Cardiac muscle cell (in vitro differentiated cells and primary cell): ENCODE data around the gene JMJD7. TPM values are rescaled to one million over a fixed set of nuclear protein-coding genes. Genes with fewer than 3 reads are reported as not detected.

Source experiments
- DNase-seq, 2 donors: peaks; one replicate each; pipeline versions ENCODE4 v3.0.0 to v3.0.0-alpha.2; 2010 to 2017; ENCODE audit warnings: low read depth in 1 of 2, low spot score in 1 of 2
- H3K27ac ChIP-seq: fragments of 200-600 bp; sonication (generic); 2 replicates; pipeline ENCODE4 v1.5.1; 2016
- H3K27me3 ChIP-seq: fragments of 200-600 bp; sonication (generic); 2 replicates; pipeline ENCODE4 v1.6.0; 2016; ENCODE audit warnings: control low read depth
- H3K36me3 ChIP-seq: fragments of 200-600 bp; sonication (generic); 2 replicates; pipeline ENCODE4 v1.5.1; 2016; ENCODE audit warnings: control low read depth
- H3K4me1 ChIP-seq: fragments of 200-600 bp; sonication (generic); 2 replicates; pipeline ENCODE4 v1.8.1; 2017; ENCODE audit warnings: low read depth, mild to moderate bottlenecking, mixed run types
- H3K4me3 ChIP-seq: fragments of 200-600 bp; sonication (generic); 2 replicates; pipeline ENCODE4 v1.5.1; 2016; ENCODE audit warnings: mild to moderate bottlenecking
- H3K9me3 ChIP-seq: fragments of 200-600 bp; sonication (generic); 2 replicates; pipeline ENCODE4 v1.5.1; 2017; ENCODE audit warnings: low read depth, mild to moderate bottlenecking, control low read depth
- CTCF ChIP-seq: IDR thresholded peaks from 2 replicates; pipeline ENCODE4 v1.5.1; 2012; ENCODE audit warnings: low read depth, mild to moderate bottlenecking, low read length
- polyA plus RNA-seq: library from polyadenylated mRNA; unstranded; fragments of >200 nt; fragmentation: Nextera tagmentation; extraction: Ambion mirVana; gene quantifications from 2 replicates; pipeline ENCODE4 v1.2.1, GENCODE V29; 2016
- total RNA-seq: library from RNA; depleted of rRNA; stranded (reverse); fragments of >200 nt; gene quantifications from 2 replicates; pipeline ENCODE4 v1.2.3, GENCODE V29; 2016

JMJD7 gene
- total and polyA plus RNA-seq, 2 experiments from 2014 or later: 17.4 to 29.4 TPM

DNA sequence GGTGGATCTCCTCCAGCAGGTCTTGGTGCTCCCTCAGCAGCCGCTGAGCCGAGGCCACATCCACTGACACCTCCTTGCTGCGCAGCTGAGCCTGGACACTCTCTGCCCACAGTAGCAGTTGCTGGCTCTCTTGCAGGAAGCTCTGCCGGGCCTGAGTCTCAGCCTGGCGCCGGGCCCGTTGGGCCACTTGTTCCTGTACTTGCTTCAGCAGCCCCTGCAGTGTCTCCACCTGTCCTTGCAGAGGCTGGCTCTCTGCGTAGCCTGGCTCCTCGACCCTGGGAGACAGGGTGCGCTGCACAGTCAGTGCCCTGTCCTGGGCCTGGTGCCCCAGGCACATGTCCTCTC, 50.4 kb downstream of the JMJD7 start:
- Histone ChIP-seq H3K9me3 (no peaks in the 10 kb centered on the region), H3K4me1 (peaks cover 20% of the 10 kb centered on the region), H3K4me3 (no peak overlapping the region), H3K36me3 (no peaks in the 10 kb centered on the region), H3K27me3 (peaks cover 36% of the 10 kb centered on the region), H3K27ac (no peak overlapping the region)
- TF ChIP-seq CTCF: no peak
- DNase-seq: no peak

DNA sequence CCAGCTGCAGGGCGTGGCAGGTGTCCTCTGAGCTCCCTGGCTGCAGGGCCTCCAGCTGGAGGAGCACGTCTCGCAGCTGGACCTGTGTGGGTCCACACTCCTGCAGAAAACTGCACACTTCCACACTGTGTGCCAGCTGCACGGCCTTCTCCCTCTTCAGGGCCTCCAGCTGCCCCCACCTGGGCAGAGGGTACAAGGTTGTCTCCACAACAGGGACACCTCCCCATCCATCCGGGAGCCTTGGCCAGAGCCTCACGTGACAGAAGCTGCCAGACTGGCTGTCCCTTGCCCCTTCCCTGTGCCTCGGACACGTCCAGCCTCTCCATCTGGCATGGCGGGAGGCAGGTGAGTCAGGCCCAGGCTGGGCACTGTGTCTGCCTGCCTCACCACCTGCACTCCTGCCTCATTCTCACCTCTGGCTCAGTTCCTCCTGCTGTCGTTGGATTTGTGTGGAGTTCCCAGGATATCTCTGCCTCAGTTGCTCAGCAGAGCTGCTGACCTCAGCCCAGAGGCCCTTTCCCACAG, 51.5 kb downstream of the JMJD7 start:
- no peaks in the 10 kb centered on the region for H3K9me3 ChIP-seq
- no peak overlapping the region for H3K4me3 ChIP-seq
- H3K4me1 ChIP-seq: peaks cover 20% of the 10 kb centered on the region
- H3K27ac ChIP-seq: no peak overlapping the region
- no peak for TF ChIP-seq CTCF
- peaks cover 39% of the 10 kb centered on the region for H3K27me3 ChIP-seq
- DNase-seq: no peak
- H3K36me3 ChIP-seq: no peaks in the 10 kb centered on the region

DNA sequence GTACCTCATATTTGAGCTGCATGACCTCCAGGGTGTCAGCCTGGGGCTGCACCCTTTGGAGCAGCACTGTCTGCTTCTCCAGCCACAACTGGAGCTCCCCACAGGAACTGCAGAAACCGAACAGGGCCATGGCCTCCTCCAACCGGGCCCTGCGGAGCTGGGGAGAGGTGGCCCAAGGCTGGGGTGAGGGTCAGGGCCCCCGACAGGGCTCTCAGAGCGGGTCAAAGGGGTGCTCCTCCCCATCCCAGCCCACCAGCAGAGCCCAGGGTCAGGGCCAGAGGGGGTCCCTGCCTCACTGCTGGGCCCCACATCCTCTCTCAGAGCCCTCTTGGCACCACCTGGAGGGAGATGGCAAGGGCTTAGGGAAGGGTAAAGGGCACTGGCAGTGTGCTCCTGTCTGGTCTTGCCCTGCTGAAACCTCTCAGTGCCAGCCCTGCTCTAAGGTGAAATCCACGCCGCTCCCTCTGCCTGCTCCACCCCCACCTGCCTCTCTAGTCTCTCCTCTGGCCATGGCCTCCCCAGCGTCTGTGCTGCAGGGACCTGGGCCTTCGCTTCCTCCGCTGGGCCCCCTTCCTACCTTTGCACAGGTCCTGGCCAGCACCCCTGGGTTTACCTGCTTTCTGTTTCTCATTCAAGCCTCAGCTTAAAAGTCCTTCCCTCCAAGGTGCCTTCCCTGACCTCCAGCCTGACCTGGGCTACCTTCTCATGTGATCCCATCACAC, 52.4 kb downstream of the JMJD7 start:
- Histone ChIP-seq H3K27me3 (peaks cover 39% of the 10 kb centered on the region), H3K9me3 (no peaks in the 10 kb centered on the region), H3K36me3 (no peaks in the 10 kb centered on the region), H3K27ac (no peak overlapping the region), H3K4me1 (peaks cover 20% of the 10 kb centered on the region), H3K4me3 (no peak overlapping the region)
- no peak for TF ChIP-seq CTCF
- no peak for DNase-seq

DNA sequence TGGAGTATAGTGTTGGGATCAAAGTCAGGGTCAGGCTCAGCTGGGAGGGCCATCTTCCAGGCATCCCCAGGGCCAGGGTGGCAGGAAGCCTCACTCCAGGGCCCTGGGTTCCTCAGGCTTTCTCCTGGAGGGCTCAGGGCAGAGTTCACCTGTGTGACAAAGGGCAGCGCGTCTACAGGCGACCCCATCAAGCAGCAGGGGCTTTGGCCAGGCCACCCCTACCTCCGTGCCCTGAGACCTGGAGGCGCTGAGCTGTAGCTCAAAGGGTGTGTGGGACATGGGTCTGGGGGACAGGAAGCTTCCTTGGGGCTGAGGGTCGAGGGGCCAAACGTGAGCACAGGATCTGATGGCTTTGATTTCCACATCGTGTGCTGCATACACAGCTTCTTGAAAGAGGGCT, 53.2 kb downstream of the JMJD7 start:
- peaks cover 39% of the 10 kb centered on the region for H3K27me3 ChIP-seq
- H3K36me3 ChIP-seq: no peaks in the 10 kb centered on the region
- H3K4me3 ChIP-seq: no peak overlapping the region
- peaks cover 20% of the 10 kb centered on the region for H3K4me1 ChIP-seq
- TF ChIP-seq CTCF: no peak
- H3K9me3 ChIP-seq: no peaks in the 10 kb centered on the region
- no peak for DNase-seq
- H3K27ac ChIP-seq: no peak overlapping the region

GRCh38 chr15:41881550-41881919, 53.6 kb downstream of the JMJD7 start:
- TF ChIP-seq CTCF: no peak
- Histone ChIP-seq H3K4me1 (peaks cover 17% of the 10 kb centered on the region), H3K27me3 (peaks cover 39% of the 10 kb centered on the region), H3K36me3 (no peaks in the 10 kb centered on the region), H3K4me3 (no peak overlapping the region), H3K27ac (no peak overlapping the region), H3K9me3 (no peaks in the 10 kb centered on the region)
- DNase-seq: peak in 1 of 2 donors; percentile 6
